Naive thymus-derived CD4-positive, alpha-beta T cell (primary cell): ENCODE results near the gene ZNF12. TPM values are rescaled to one million over a fixed set of nuclear protein-coding genes. Genes with fewer than 3 reads are reported as not detected.

ENCODE experiments used
- ATAC-seq: fragments of 150-1000 bp; cut with Tn5 transposase; 2 replicates; pipeline ENCODE4 v1.10.0; 2021; ENCODE audit warnings: mild to moderate bottlenecking, moderate library complexity
- CTCF ChIA-PET: fragments of 350-600 bp; sonication (Branson Sonifier 250); formaldehyde crosslinking; loops from one replicate; lab custom pipeline; 2021; ENCODE audit warnings: antibody characterized with exemption; lab: Charles Lee
- POLR2A ChIA-PET: fragments of 350-600 bp; sonication (Branson Sonifier 250); formaldehyde crosslinking; loops from one replicate; lab custom pipeline; 2021; ENCODE audit warnings: antibody characterized with exemption, inconsistent platforms; lab: Charles Lee
- DNase-seq, 9 donors: peaks; one replicate each; pipeline versions ENCODE4 v3.0.0 to v3.0.0-alpha.2; 2020 to 2022; ENCODE audit warnings: mixed read lengths in 1 of 9
- H3K27ac ChIP-seq: one replicate; pipeline ENCODE4 v1.7.0; 2013; ENCODE audit warnings: mild to moderate bottlenecking, low read depth, low read length, moderate library complexity
- H3K27me3 ChIP-seq, 2 donors: one replicate each; pipeline ENCODE4 v1.7.0; 2013; ENCODE audit warnings: low read length in 2 of 2, mild to moderate bottlenecking in 2 of 2, moderate library complexity in 2 of 2; ENCODE audit not compliant: control insufficient read depth in 2 of 2, insufficient read depth in 2 of 2
- H3K36me3 ChIP-seq, 3 experiments: 1 replicate in 2 of 3; 2 replicates in 1 of 3; pipeline ENCODE4 v1.7.0; 2013; ENCODE audit warnings: low read length in 3 of 3, mild to moderate bottlenecking in 3 of 3, moderate library complexity in 1 of 3; ENCODE audit not compliant: insufficient read depth in 3 of 3, control insufficient read depth in 2 of 3
- H3K4me1 ChIP-seq, 2 donors: one replicate each; pipeline ENCODE4 v1.7.0; 2013; ENCODE audit warnings: low read length in 2 of 2, mild to moderate bottlenecking in 2 of 2, moderate library complexity in 1 of 2; ENCODE audit not compliant: control insufficient read depth in 2 of 2, insufficient read depth in 2 of 2
- H3K4me3 ChIP-seq: 2 replicates; pipeline ENCODE4 v1.7.0; 2013; ENCODE audit warnings: mild to moderate bottlenecking, low read length
- H3K9me3 ChIP-seq, 3 experiments: 1 replicate in 2 of 3; 2 replicates in 1 of 3; pipeline ENCODE4 v1.7.0; 2013; ENCODE audit warnings: low read length in 3 of 3; ENCODE audit not compliant: control insufficient read depth in 2 of 3
- H3K27ac Mint-ChIP-seq, 9 donors: one replicate each; pipeline ENCODE4 v1.8.0; 2020 to 2022; ENCODE audit warnings: mixed read lengths in 9 of 9, mild to moderate bottlenecking in 8 of 9, moderate library complexity in 5 of 9, inconsistent platforms in 2 of 9
- H3K27me3 Mint-ChIP-seq, 5 donors: one replicate each; pipeline ENCODE4 v1.8.0; 2021 to 2022; ENCODE audit warnings: mixed read lengths in 5 of 5, mild to moderate bottlenecking in 1 of 5
- H3K36me3 Mint-ChIP-seq, 5 donors: one replicate each; pipeline ENCODE4 v1.8.0; 2020 to 2022; ENCODE audit warnings: mixed read lengths in 5 of 5, mild to moderate bottlenecking in 3 of 5, inconsistent platforms in 1 of 5
- H3K4me1 Mint-ChIP-seq, 7 donors: one replicate each; pipeline ENCODE4 v1.8.0; 2020 to 2022; ENCODE audit warnings: mixed read lengths in 7 of 7, mild to moderate bottlenecking in 3 of 7, inconsistent platforms in 1 of 7
- H3K4me3 Mint-ChIP-seq, 10 donors: one replicate each; pipeline ENCODE4 v1.8.0; 2020 to 2022; ENCODE audit warnings: mild to moderate bottlenecking in 10 of 10, mixed read lengths in 10 of 10, moderate library complexity in 6 of 10, inconsistent platforms in 2 of 10
- H3K9me3 Mint-ChIP-seq, 11 donors: one replicate each; pipeline ENCODE4 v1.8.0; 2020 to 2022; ENCODE audit warnings: mixed read lengths in 11 of 11, mild to moderate bottlenecking in 4 of 11, inconsistent platforms in 1 of 11, moderate library complexity in 1 of 11
- intact Hi-C, 2 donors: fragments of 100-400 bp; cut with micrococcal nuclease; formaldehyde crosslinking; loops; one replicate each; pipeline ENCODE4 v1.15.1; 2023
- polyA plus RNA-seq, 2 donors: library from polyadenylated mRNA; unstranded; fragments of 300-500 nt; fragmentation: Illumina TruSeq; gene quantifications; one replicate each; pipeline ENCODE4 v1.2.3, GENCODE V29; 2021
- total RNA-seq, 6 experiments: library from RNA in 5 of 6; stranded (reverse) in 5 of 6; gene quantifications; 1 replicate in 5 of 6; 2 replicates in 1 of 6; pipeline ENCODE4 v1.2.3 and lab custom pipeline; 2021 to 2026

Gene ZNF12
- total and polyA plus RNA-seq, 7 experiments from 2014 or later = 25.2 to 58.1 (median 29.3) TPM

DNA sequence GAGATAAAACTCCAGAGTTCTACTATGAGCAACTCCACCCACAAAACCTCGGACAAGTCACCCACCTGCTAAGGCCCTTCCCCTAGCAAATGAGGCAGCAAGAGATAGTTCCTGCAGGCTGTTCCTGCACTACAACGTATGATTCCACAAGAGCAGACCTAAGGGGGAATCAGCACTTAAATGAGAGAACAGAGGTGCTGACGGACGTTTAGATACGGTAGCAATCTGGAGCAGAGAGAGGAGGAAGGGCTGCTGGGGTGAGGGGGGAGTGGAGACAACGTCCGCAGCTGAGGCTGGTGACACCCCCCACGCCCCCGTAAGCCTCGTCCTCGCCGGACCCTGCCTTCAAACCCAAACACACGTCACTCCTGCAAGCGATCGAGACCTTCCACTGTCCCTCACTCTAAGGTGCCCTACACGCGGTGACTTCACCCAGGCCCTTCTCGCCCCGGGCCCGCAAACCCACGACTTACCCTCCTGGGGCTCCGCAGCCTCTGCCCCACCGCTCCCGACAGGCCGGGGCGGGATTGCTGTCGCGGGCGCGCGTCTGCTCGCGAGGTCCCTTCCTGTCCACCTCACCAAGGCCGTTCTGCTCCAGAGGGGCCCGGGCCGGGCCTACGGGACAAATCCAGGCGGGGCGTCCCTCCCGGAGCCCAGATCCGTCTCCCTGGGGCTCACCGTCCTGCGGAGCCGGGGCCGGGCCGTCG is 635 bp downstream of the ZNF12 start:
- Mint-ChIP-seq H3K27ac (peak overlapping the region; percentile 85 to 96 (median 90)), H3K36me3 (peaks cover 24 to 49% (median 40%) of the 10 kb centered on the region in 5 donors), H3K4me3 (peak overlapping the region; percentile 92 to 98 (median 94)), H3K27me3 (peaks cover 0 to 5% (median 1%) of the 10 kb centered on the region in 5 donors), H3K4me1 (peaks cover 37 to 63% (median 46%) of the 10 kb centered on the region in 7 donors), H3K9me3 (peaks cover 0 to 40% (median 16%) of the 10 kb centered on the region in 11 donors)
- H3K27me3 ChIP-seq = no peaks in the 10 kb centered on the region
- peaks cover 26 to 33% of the 10 kb centered on the region in 2 donors for H3K4me1 ChIP-seq
- POLR2A ChIA-PET = interaction anchor here (0.9 kb wide), 1 partner anchor 130 kb away, joined by 4 read pairs; no protein-coding TSS in a partner anchor
- H3K4me3 ChIP-seq = peak overlapping the region; percentile 68
- CTCF ChIA-PET = no interaction called here
- intact Hi-C loops = loop anchor here (1.0 to 10.0 kb wide), 3 partner anchors 69 to 257 kb away; partner anchors contain the start of gene ZNF316 (in 2 of the 2)
- H3K27ac ChIP-seq = peak overlapping the region; percentile 85
- ATAC-seq (peak; percentile 34), DNase-seq (peak in 7 of 9 donors; percentile 6 to 52 (median 22))
- peaks cover 6 to 30% (median 22%) of the 10 kb centered on the region in 3 experiments for H3K36me3 ChIP-seq
- H3K9me3 ChIP-seq = peaks cover 0 to 12% (median 0%) of the 10 kb centered on the region in 3 experiments

GRCh38 chr7:6701860-6702259 is 4.9 kb downstream of the ZNF12 start:
- Mint-ChIP-seq H3K4me3 (peak overlapping the region in 8 of 10 donors; percentile 12 to 78 (median 37)), H3K9me3 (peaks cover 0 to 53% (median 41%) of the 10 kb centered on the region in 11 donors), H3K36me3 (peaks cover 44 to 64% (median 63%) of the 10 kb centered on the region in 5 donors), H3K27ac (peak overlapping the region in 3 of 9 donors; percentile 25 to 40 (median 31)), H3K27me3 (no peaks in the 10 kb centered on the region), H3K4me1 (peaks cover 32 to 60% (median 51%) of the 10 kb centered on the region in 7 donors)
- DNase-seq (no peak), ATAC-seq (no peak)
- Histone ChIP-seq H3K27ac (no peak overlapping the region), H3K4me1 (peaks cover 26 to 27% of the 10 kb centered on the region in 2 donors), H3K9me3 (peaks cover 0 to 43% (median 14%) of the 10 kb centered on the region in 3 experiments), H3K27me3 (no peaks in the 10 kb centered on the region), H3K4me3 (no peak overlapping the region), H3K36me3 (peaks cover 18 to 70% (median 52%) of the 10 kb centered on the region in 3 experiments)
- intact Hi-C loops = loop anchor here in 1 of 2 donors (10.0 kb wide), 1 partner anchor 143 kb away; no protein-coding TSS in a partner anchor
- CTCF ChIA-PET = interaction anchor here (0.5 kb wide), 1 partner anchor 882 kb away, joined by 3 read pairs; no protein-coding TSS in a partner anchor
- POLR2A ChIA-PET = no interaction called here

GRCh38 chr7:6700793-6701192 is 6.0 kb downstream of the ZNF12 start:
- H3K36me3 ChIP-seq = peaks cover 28 to 78% (median 63%) of the 10 kb centered on the region in 3 experiments
- H3K36me3 Mint-ChIP-seq = peaks cover 44 to 63% (median 59%) of the 10 kb centered on the region in 5 donors
- ChIA-PET CTCF (interaction anchor here (0.6 kb wide), 1 partner anchor 866 kb away, joined by 3 read pairs; the partner anchor contains the start of gene MIOS), POLR2A (interaction anchor here (0.7 kb wide), 1 partner anchor 28 kb away, joined by 3 read pairs; no protein-coding TSS in a partner anchor)
- H3K4me3 Mint-ChIP-seq = peak overlapping the region in 5 of 10 donors; percentile 4 to 78 (median 15)
- no peak overlapping the region for H3K4me3 ChIP-seq
- H3K27me3 Mint-ChIP-seq = no peaks in the 10 kb centered on the region
- H3K27me3 ChIP-seq = no peaks in the 10 kb centered on the region
- H3K4me1 ChIP-seq = peaks cover 24 to 25% of the 10 kb centered on the region in 2 donors
- H3K4me1 Mint-ChIP-seq = peaks cover 27 to 56% (median 48%) of the 10 kb centered on the region in 7 donors
- DNase-seq = no peak
- no peak overlapping the region for H3K27ac Mint-ChIP-seq
- intact Hi-C loops = loop anchor here in 1 of 2 donors (10.0 kb wide), 1 partner anchor 144 kb away; no protein-coding TSS in a partner anchor
- no peak overlapping the region for H3K27ac ChIP-seq
- ATAC-seq = no peak
- peaks cover 0 to 54% (median 23%) of the 10 kb centered on the region in 3 experiments for H3K9me3 ChIP-seq
- peaks cover 0 to 53% (median 40%) of the 10 kb centered on the region in 11 donors for H3K9me3 Mint-ChIP-seq

- DNase-seq = no peak
- Histone ChIP-seq H3K4me1 (no peaks in the 10 kb centered on the region), H3K27me3 (no peaks in the 10 kb centered on the region), H3K4me3 (peak overlapping the region; percentile 8), H3K36me3 (peaks cover 61 to 98% (median 72%) of the 10 kb centered on the region in 3 experiments), H3K27ac (no peak overlapping the region), H3K9me3 (peaks cover 28 to 98% (median 57%) of the 10 kb centered on the region in 3 experiments)
- ATAC-seq = no peak
- intact Hi-C loops = no loop called here
- peaks cover 27 to 36% (median 29%) of the 10 kb centered on the region in 5 donors for H3K36me3 Mint-ChIP-seq
- peaks cover 0 to 73% (median 47%) of the 10 kb centered on the region in 11 donors for H3K9me3 Mint-ChIP-seq
- H3K4me3 Mint-ChIP-seq = no peak overlapping the region
- ChIA-PET CTCF (no interaction called here), POLR2A (interaction anchor here (0.6 to 0.8 kb wide), 2 partner anchors 15 to 898 kb away, joined by 3 read pairs; partner anchors contain the start of gene ZNF12)
- peak overlapping the region in 5 of 9 donors; percentile 25 to 80 (median 32) for H3K27ac Mint-ChIP-seq
- peaks cover 0 to 2% (median 0%) of the 10 kb centered on the region in 7 donors for H3K4me1 Mint-ChIP-seq
- H3K27me3 Mint-ChIP-seq = no peaks in the 10 kb centered on the region
Observed at GRCh38 chr7:6691609-6692106, 15.1 kb downstream of the ZNF12 start.

- peaks cover 28 to 98% (median 53%) of the 10 kb centered on the region in 3 experiments for H3K9me3 ChIP-seq
- no peaks in the 10 kb centered on the region for H3K27me3 Mint-ChIP-seq
- no peak for ATAC-seq
- no peak overlapping the region for H3K27ac ChIP-seq
- H3K4me3 ChIP-seq = peak overlapping the region; percentile 8
- POLR2A ChIA-PET = no interaction called here
- H3K27me3 ChIP-seq = no peaks in the 10 kb centered on the region
- peaks cover 0 to 2% (median 0%) of the 10 kb centered on the region in 7 donors for H3K4me1 Mint-ChIP-seq
- no peak overlapping the region for H3K4me3 Mint-ChIP-seq
- H3K9me3 Mint-ChIP-seq = peaks cover 0 to 77% (median 52%) of the 10 kb centered on the region in 11 donors
- no peaks in the 10 kb centered on the region for H3K4me1 ChIP-seq
- intact Hi-C loops = no loop called here
- peaks cover 32 to 41% (median 35%) of the 10 kb centered on the region in 5 donors for H3K36me3 Mint-ChIP-seq
- CTCF ChIA-PET = no interaction called here
- no peak for DNase-seq
- peaks cover 56 to 93% (median 66%) of the 10 kb centered on the region in 3 experiments for H3K36me3 ChIP-seq
- H3K27ac Mint-ChIP-seq = peak overlapping the region in 1 of 9 donors; percentile 66
Observed at GRCh38 chr7:6691103-6691502, 15.6 kb downstream of the ZNF12 start.

- CTCF ChIA-PET = no interaction called here
- Histone ChIP-seq H3K27ac (no peak overlapping the region), H3K4me1 (no peaks in the 10 kb centered on the region), H3K9me3 (peaks cover 9 to 93% (median 22%) of the 10 kb centered on the region in 3 experiments), H3K36me3 (no peaks in the 10 kb centered on the region), H3K4me3 (no peak overlapping the region), H3K27me3 (no peaks in the 10 kb centered on the region)
- peaks cover 0 to 89% (median 56%) of the 10 kb centered on the region in 11 donors for H3K9me3 Mint-ChIP-seq
- DNase-seq (no peak), ATAC-seq (no peak)
- no peak overlapping the region for H3K27ac Mint-ChIP-seq
- POLR2A ChIA-PET = no interaction called here
- no peak overlapping the region for H3K4me3 Mint-ChIP-seq
- H3K27me3 Mint-ChIP-seq = no peaks in the 10 kb centered on the region
- intact Hi-C loops = no loop called here
- peaks cover 0 to 45% (median 21%) of the 10 kb centered on the region in 5 donors for H3K36me3 Mint-ChIP-seq
- H3K4me1 Mint-ChIP-seq = no peaks in the 10 kb centered on the region
Observed at GRCh38 chr7:6680146-6680545, 26.6 kb downstream of the ZNF12 start.
